Brain microvascular endothelial cell (primary cell): Measurements from ENCODE around the gene ETFA.
A peak's percentile ranks its signal among the peaks of the same experiment; 100 is the strongest.
"Not testable (repeated sequence)": the region's sequence is repeated elsewhere in the genome, so short reads cannot be mapped to it uniquely, and the experiment has no call there.

Experiments used
- DNase-seq: peaks from one replicate; pipeline ENCODE4 v3.0.0-alpha.2; 2020
- H3K27ac ChIP-seq: fragments of 250-450 bp; sonication (Bioruptor Pico); 2 replicates; pipeline ENCODE4 v1.5.1; 2020; ENCODE audit warnings: mild to moderate bottlenecking, moderate library complexity
- H3K27me3 ChIP-seq: fragments of 250-450 bp; sonication (Bioruptor Pico); replicated peaks from 2 replicates; pipeline ENCODE4 v1.5.1; 2020; ENCODE audit warnings: mild to moderate bottlenecking
- H3K36me3 ChIP-seq: fragments of 250-450 bp; sonication (Bioruptor Pico); replicated peaks from 2 replicates; pipeline ENCODE4 v1.5.1; 2020; ENCODE audit warnings: mild to moderate bottlenecking
- H3K4me3 ChIP-seq: 2 replicates; pipeline ENCODE4 v1.5.1; 2011; ENCODE audit warnings: low read depth, mild to moderate bottlenecking, control low read depth, low read length, moderate library complexity
- in situ Hi-C: cut with HindIII; loops from 2 replicates; pipeline ENCODE4 v1.10.0; 2017; ENCODE audit warnings: low sequenced_read_pairs, low pct_ligation_motif_present
- TF ChIP-seq, protein P1 (sequence below): IDR thresholded peaks from 2 replicates; pipeline ENCODE4 v1.5.1; 2011; ENCODE audit warnings: low read depth, mild to moderate bottlenecking, moderate library complexity, low read length, control low read depth, inconsistent platforms; ENCODE audit errors: missing control alignments

ETFA gene

DNA sequence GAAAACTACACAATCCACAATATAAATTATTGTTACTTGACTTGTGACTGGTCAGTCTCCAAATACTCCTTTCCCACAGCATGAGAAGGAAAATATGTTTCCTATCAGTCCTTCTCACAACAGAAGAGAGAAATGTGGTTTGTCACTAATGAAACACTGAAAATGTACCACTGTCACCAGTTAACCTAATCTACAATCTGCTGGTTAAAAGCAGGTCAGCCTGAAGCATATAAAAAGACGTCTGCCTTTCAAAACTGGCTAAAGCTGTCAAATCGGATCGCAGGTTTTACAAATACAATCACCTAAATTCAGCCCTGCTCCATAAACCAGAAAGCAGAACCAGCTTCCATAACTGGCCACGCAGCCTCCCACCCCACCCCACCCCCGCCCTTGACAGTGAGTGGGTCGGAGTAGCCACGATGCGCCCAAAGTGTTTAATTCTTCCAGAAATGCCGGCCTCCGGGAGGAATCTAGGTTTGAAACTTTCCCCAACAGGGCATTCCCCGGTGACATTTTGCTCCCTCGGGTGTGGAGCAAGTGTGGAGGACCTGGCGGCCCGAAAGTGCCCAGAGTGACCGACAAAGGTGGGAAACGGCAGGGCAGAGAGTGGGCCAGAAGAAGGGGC lies 682 bp downstream of the ETFA start:
- no peak for DNase-seq

DNA sequence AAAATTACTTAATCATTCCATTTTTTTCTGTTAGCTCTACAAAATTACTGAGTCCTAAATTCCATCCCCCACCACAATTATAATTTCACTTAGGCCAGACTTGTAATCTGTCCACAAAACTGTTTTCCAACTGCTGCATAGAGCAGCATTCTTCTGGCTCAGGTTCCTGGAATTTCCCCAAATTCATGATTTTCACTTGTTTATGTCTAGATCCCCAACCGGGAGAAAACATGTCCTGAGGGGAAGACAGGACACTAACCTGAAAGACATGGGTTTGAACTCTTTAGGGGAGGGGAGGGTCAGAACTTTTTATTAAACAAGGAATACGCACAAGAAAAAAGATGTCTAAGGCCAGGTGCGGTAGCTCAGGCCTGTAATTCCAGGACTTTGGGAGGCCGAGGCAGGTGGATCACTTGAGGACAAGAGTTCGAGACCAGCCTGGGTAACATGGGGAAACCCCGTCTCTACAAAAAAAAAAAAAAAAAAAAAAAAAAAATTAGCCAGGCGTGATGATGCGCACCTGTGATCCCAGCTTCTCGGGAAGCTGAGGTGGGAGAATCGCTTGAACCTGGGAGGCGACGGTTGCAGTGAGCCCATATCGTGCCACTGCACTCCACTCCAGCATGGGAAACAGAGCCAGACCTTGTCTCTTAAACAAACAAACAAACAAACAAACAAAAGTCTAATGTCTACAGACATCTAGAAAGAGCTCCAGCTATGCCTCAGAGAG lies 1.5 kb downstream of the ETFA start:
- no peaks in the 10 kb centered on the region for H3K36me3 ChIP-seq
- H3K27ac ChIP-seq: no peak overlapping the region
- H3K27me3 ChIP-seq: no peaks in the 10 kb centered on the region
- TF ChIP-seq, protein P1, sequence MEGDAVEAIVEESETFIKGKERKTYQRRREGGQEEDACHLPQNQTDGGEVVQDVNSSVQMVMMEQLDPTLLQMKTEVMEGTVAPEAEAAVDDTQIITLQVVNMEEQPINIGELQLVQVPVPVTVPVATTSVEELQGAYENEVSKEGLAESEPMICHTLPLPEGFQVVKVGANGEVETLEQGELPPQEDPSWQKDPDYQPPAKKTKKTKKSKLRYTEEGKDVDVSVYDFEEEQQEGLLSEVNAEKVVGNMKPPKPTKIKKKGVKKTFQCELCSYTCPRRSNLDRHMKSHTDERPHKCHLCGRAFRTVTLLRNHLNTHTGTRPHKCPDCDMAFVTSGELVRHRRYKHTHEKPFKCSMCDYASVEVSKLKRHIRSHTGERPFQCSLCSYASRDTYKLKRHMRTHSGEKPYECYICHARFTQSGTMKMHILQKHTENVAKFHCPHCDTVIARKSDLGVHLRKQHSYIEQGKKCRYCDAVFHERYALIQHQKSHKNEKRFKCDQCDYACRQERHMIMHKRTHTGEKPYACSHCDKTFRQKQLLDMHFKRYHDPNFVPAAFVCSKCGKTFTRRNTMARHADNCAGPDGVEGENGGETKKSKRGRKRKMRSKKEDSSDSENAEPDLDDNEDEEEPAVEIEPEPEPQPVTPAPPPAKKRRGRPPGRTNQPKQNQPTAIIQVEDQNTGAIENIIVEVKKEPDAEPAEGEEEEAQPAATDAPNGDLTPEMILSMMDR: no peak
- in situ Hi-C loops: no loop called here
- H3K4me3 ChIP-seq: peak overlapping the region; percentile 91
- no peak for DNase-seq

More for the DNA sequence above, 682 bp downstream of the ETFA start:
- Histone ChIP-seq H3K27me3 (no peaks in the 10 kb centered on the region), H3K4me3 (peak overlapping the region; percentile 91), H3K27ac (peak overlapping the region; percentile 72), H3K36me3 (no peaks in the 10 kb centered on the region)
- in situ Hi-C loops: no loop called here
- TF ChIP-seq, protein P1: no peak

DNA sequence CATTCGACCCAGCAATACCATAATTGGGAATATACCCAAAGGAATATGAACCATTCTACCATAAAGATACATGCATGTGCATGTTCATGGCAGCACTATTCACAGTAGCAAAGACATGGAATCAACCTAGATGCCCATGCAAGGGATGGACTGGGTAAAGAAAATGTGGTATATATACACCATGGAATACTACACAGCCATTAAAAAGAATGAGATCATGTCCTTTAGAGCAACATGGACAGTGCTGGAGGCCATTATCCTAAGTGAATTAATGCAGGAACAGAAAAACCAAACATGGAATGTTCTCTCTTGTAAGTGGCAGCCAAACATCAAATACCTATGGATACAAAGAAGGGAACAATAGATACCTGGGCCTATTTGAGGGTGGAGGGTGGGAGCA lies 7.4 kb downstream of the ETFA start:
- TF ChIP-seq, protein P1: no peak
- no peak for DNase-seq
- Histone ChIP-seq H3K36me3 (no peaks in the 10 kb centered on the region), H3K27ac (no peak overlapping the region), H3K27me3 (no peaks in the 10 kb centered on the region), H3K4me3 (no peak overlapping the region)
- in situ Hi-C loops: no loop called here

DNA sequence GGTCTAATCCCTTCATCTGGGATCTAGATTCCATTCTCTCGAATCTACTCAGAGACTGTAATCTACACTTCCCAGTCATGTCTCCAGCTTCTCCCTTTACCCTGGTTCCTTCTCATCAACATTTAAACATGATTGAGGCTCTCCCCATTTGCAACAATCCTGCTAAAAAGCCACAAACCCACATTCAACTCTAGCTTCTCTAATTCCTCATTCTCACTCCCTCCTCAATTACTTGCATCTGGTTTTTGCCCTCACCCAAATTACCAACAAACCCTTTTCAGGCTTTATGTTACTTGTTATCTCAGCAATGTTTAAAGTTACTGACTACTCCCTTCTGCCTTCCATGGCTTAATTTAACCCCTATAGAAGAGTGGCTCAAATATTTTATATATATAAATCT lies 11.5 kb downstream of the ETFA start:
- TF ChIP-seq, protein P1: no peak
- Histone ChIP-seq H3K4me3 (no peak overlapping the region), H3K36me3 (no peaks in the 10 kb centered on the region), H3K27ac (no peak overlapping the region), H3K27me3 (no peaks in the 10 kb centered on the region)
- in situ Hi-C loops: no loop called here
- DNase-seq: no peak

DNA sequence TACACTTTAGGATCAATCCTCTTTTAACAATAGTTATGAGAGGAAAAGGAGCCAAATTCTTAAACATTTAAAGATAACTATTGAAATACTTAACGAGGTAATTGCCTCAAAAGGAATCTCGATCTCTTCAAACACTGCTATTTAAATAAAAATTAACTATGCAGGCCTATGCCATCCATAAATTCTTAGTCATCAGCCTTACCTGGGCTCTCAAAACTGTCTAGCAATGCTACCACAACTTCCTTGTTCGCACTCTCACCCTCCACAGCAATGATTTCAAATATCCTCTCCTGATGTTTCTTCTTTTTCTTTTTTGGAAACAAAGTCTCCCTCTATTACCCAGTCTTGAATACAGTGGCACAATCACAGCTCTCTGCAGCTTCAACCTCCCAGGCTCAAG lies 12.3 kb downstream of the ETFA start:
- no peaks in the 10 kb centered on the region for H3K36me3 ChIP-seq
- in situ Hi-C loops: no loop called here
- H3K27me3 ChIP-seq: no peaks in the 10 kb centered on the region

DNA sequence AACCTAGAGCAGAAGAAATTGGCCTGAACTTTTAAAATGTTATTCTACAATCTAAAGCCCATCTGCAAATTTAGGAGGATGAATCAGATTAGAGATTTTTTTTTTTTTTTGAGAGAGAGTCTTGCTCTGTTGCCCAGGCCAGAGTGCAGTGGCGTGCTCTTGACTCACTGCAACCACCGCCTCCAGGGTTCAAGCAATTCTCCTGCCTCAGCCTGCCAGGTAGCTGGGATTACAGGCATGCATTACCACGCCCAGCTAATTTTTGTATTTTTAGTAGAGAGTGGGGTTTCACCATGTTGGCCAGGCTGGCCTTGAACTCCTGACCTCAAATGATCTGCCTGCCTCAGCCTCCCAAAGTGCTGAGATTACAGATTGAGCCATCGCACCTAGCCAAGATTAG lies 13.3 kb downstream of the ETFA start:
- H3K36me3 ChIP-seq, H3K4me3 ChIP-seq, H3K27ac ChIP-seq, in situ Hi-C loops, H3K27me3 ChIP-seq, DNase-seq: not testable (repeated sequence)

More for the DNA sequence above, 12.3 kb downstream of the ETFA start:
- TF ChIP-seq, protein P1: no peak
- no peak for DNase-seq
- H3K27ac ChIP-seq: no peak overlapping the region
- no peak overlapping the region for H3K4me3 ChIP-seq
